Activated CD4-positive, alpha-beta T cell treated with anti-CD3 and anti-CD28 coated beads, Interleukin-2, amount 50 U/mL, for 48 hours (primary cell): ENCODE measurements around the gene RPS15A.
"Not testable (repeated sequence)": the region's sequence is repeated elsewhere in the genome, so short reads cannot be mapped to it uniquely, and the experiment has no call there.

Source experiments
- DNase-seq, 2 experiments: peaks; one replicate each; pipeline ENCODE4 v3.0.0-alpha.2; 2020

The RPS15A gene

DNA sequence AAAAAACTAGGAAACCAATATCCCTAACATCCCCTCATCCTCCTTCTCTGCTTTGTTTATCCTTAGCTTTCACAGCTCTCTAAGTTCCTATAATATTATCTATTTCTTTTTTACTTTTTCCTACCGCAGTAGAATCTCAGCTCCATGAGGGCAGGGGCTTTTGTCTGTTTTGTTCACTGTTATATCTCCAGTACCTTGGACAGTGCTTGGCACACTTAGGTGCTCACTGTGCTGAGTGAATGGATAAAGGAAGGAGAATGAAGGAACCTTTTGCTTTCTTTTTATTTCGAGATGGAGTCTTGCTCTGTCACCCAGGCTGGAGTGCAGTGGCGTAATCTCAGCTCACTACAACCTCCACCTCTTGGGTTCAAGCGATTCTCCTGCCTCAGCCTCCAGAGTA is 51.4 kb downstream of the RPS15A start:
- not testable (repeated sequence) for DNase-seq

GRCh38 chr16:18734279-18734678 is 55.9 kb downstream of the RPS15A start:
- not testable (repeated sequence) for DNase-seq
